GM21528 (cell line): ENCODE measurements around the gene YOD1.

Experiments used
- ATAC-seq: cut with Tn5 transposase; IDR thresholded peaks from one replicate; pipeline ENCODE4 v1.9.1; 2021; ENCODE audit warnings: mild to moderate bottlenecking, moderate library complexity; ENCODE audit not compliant: unreplicated experiment, low FRiP score

Gene YOD1

DNA sequence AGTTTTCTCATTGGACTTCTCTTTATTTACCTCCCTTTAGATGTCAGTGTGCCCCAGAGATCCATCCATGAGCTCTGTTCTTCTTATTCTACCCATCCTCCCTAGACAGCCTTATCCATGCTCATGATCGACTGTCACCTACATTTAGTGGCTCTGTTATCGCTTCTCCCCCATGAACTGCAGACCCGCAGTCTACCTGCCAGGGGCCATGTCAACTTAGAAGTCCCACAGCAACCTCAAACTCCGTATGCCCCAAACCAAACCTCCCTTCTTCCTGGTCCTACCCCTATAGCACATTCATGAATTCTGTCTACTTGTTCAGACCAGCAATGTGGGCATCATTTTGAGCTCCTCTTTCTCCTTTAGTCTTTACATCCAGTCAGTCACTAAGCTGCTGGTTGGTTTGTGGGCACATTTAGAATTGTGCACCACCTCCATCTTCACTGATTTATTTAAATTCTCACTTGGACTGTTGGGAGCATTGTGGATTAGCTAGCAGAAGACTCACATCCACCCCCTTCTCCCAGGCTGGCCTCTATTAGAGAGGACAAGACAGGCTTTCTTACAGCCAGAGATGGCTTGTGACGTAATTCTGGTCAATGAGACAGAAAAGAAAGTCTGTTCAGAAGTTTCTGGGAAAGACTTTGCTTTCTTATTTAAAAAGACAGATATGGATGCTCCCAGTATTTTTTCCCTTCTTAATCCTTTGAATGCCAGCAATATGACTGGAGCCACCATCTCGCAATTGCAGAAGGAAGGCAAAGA, 37.5 kb downstream of the YOD1 start:
- no peak for ATAC-seq

- ATAC-seq: no peak
Measured at GRCh38 chr1:207010726-207011125, 40.3 kb downstream of the YOD1 start.

GRCh38 chr1:207009945-207010344, 41.1 kb downstream of the YOD1 start:
- no peak for ATAC-seq

DNA sequence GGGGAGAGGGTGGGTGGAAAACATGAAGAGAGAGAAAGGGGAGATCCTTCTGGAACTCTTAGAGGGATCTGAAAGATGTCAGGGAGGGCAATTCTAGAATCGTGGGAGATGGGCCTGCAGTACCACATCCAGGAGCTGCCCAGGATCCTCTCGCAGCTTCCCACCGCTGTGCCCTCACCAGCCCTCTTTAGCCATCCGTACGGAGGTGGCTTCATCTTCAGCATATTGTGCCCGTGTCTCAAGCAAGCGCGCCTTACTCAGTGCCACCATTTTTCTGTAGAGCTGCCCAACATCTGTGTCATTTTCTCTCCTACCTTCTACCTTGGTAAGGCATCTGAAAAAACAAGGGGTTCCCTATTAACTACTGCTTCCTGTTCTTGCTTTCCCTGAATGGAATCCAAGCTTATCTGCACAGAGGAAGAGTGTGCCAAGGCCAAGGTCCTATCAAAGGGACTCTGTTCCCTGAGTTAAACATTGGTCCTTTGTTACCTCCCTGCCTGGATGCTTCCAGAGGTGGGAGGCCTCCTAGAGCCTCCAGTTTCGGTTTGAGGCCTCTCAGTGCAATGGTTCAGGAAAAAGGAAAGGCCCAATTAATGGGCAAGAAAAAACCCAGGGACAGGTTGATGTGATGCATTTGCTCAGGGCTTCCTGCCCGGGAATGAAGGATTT, 41.7 kb downstream of the YOD1 start:
- no peak for ATAC-seq

DNA sequence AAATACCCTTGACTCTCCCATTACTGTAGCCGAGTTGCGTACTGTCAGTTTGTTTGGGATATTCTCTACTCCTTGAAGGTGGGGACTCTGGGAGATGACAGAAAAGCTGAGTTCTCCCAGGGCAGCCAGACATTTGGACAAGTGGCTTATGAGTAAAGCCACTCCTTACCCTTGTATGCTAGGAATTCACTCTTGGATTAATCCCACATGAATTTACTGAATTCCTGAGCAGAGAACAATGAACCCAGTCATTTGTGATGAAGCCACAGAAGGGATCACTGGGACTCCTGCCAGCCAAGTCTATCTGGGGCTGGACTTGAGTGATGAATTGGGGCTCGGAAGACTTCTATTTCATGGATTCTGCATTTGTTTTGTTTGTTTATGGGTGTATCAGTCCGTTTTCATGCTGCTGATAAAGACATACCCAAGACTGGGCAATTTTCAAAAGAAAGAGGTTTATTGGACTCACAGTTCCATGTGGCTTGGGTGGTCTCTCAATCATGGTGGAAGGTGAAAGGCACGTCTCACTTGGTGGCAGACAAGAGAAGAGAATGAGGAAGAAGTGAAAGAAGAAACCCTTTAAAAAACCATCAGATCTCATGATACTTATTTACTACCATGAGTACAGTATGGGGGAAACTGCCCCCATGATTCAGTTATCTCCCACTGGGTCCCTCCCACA, 43.5 kb downstream of the YOD1 start:
- no peak for ATAC-seq

DNA sequence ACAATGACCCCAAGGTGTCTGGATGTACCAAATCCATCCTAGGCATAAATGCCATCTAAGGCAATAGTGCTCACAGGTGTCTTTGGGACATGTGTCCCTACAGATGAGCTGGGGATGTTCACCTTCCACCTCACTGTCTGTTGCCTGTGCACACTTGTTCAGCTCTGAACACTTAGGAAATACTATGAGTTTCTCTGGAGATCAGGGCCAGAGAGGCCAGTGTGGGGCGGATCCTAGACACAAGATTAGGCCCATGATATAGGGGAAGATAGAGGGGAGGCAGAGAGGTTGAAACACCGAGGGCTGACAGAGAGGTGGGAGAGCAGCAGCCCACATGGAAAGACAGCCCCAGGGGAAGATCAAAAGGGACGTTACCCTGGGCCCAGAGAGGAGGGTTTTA, 44.1 kb downstream of the YOD1 start:
- no peak for ATAC-seq

GRCh38 chr1:207006083-207006482, 44.9 kb downstream of the YOD1 start:
- no peak for ATAC-seq

- no peak for ATAC-seq
Measured at GRCh38 chr1:207004931-207005830, 45.8 kb downstream of the YOD1 start.

GRCh38 chr1:207003210-207003609, 47.8 kb downstream of the YOD1 start:
- ATAC-seq: no peak

DNA sequence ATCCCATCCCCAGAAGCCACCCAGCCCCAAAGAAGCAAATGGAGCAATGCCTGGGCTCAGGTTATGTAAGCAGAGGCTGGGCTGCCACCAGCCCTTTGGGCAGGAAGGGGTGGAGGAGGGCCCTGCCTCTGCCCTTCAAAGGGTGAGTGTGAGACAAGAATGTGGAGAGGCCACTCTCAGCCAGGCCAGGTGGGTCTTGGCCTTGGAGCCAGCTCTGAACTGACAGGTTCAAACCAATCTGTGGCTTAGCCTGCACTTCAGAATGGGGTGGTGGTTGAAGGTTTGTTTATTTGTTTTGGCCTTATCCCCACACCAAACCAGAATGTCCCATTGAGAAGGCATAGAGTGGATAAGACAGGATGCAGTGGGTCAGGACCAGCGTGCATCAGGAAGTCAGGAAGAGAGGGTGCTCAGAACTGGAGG, 48.3 kb downstream of the YOD1 start:
- no peak for ATAC-seq

GRCh38 chr1:207001492-207002245, 49.3 kb downstream of the YOD1 start:
- no peak for ATAC-seq

DNA sequence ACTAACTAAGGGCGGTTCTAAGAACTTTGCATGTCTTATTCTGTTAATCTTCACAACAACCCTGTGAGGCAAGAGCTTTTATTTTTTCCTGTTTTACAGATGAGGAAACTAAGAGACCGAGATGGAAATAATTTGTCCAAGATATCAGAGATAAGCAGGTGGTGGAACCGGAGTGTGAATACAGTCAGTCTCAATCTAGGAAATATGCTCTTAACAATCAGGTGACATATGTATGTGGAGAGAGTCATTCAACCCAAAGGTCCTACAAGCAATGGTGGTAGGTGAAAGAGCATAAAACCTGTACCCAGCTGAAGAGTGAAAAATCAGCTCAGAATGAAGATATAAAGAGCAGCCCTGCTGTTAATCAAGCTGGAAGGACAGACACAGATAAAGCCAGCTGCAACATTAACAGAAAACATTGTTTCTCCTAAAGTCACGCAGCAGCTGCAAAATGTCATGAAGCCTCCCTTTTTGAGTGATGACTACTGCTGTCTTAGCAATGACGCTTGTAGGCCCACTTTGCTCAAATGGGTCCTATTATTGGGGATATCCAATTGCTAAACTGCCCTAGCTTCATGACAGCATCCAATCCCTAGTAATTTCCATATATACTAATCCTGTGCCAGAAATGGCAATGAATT, 50.2 kb downstream of the YOD1 start:
- no peak for ATAC-seq

DNA sequence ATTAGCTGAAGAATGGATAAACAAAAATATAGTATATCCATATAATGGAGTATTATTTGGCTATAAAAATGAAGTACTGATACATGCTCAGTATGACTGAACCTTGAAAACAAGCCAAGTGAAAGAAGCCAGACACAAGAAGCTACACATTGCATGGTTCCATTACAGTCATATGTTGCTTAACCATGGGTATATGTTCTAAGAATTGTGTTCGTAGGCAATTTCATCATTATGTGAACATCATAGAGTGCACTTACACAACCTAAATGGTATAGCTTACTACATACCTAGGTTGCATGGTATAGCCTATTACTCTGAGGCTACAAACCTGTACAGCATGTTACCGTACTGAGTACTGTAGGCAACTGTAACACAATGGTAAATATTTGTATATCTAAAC, 52.2 kb downstream of the YOD1 start:
- no peak for ATAC-seq
